NCI-H2196 (cell line): Measurements from ENCODE around the gene EML3.

Experiments
- DNase-seq: peaks from one replicate; lab custom pipeline; 2025; ENCODE audit not compliant: unreplicated experiment; lab: John Stamatoyannopoulos, UW

EML3 gene

GRCh38 chr11:62553080-62553838, 59.3 kb downstream of the EML3 start:
- no peak for DNase-seq

DNA sequence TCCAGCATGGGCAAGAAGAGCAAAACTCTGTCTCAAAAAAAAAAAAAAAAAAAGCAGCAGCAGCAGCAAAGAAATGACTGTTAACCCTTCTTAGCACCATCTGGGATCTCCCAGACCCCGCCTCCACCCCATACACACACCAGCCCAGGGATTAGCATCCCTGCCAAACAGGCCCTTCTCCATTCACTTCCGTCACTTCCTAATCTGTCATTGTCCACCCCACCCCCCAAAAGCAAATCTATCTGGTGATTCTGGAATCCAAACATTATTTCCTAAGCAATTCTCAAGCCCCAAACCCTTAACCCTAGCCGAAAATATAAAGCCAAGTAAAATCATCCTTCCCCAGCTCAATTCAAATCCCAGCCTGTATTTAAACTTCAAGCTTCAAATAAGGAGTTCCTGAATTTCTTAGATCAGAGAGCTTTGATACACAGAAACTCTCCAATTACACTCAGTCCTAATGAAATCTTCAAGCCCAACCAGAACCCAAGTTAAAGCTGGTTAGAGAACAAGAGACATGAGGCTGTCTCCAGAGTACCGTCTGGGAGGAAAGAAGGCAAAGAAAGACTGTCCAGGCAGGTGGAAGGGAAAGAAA, 60.0 kb downstream of the EML3 start:
- no peak for DNase-seq
